ENCODE data around the gene METTL9. TPM values are rescaled to one million over a fixed set of nuclear protein-coding genes. Genes with fewer than 3 reads are reported as not detected.
"Not testable (repeated sequence)": the region's sequence is repeated elsewhere in the genome, so short reads cannot be mapped to it uniquely, and the experiment has no call there.

METTL9 gene
- total and polyA plus RNA-seq, 4 donors, result 50.0 to 98.2 (median 61.3) TPM

GRCh38 chr16:21684199-21684598 lies 84.8 kb downstream of the METTL9 start:
- Histone ChIP-seq H3K9me3 (ENCODE audit: control insufficient read depth, low read length) (peaks cover 6% of the 10 kb centered on the region), H3K4me3 (ENCODE audit: low read length in 2 of 2) (no peak overlapping the region), H3K27ac (ENCODE audit: low read depth in 1 of 2, low read length in 2 of 2) (no peak overlapping the region), H3K27me3 (ENCODE audit: control insufficient read depth in 1 of 2, insufficient read depth in 2 of 2, low read length in 1 of 2) (no peaks in the 10 kb centered on the region), H3K4me1 (ENCODE audit: control insufficient read depth in 1 of 2, insufficient read depth in 2 of 2, low read length in 2 of 2) (no peaks in the 10 kb centered on the region), H3K36me3 (ENCODE audit: control insufficient read depth in 1 of 2, insufficient read depth in 2 of 2, low read length in 1 of 2) (no peaks in the 10 kb centered on the region)
- intact Hi-C loops (cut with DNase I), result no loop called here
- ATAC-seq (ENCODE audit: low FRiP score), result no peak
- no peak for DNase-seq
- WGBS, 2 donors, result 24 to 27% methylated on average over 6 of the region's 6 CpGs

- Histone ChIP-seq H3K9me3 (ENCODE audit: control insufficient read depth, low read length) (peaks cover 5% of the 10 kb centered on the region), H3K4me3 (ENCODE audit: low read length in 2 of 2) (no peak overlapping the region), H3K36me3 (ENCODE audit: control insufficient read depth in 1 of 2, insufficient read depth in 2 of 2, low read length in 1 of 2) (no peaks in the 10 kb centered on the region), H3K27me3 (ENCODE audit: control insufficient read depth in 1 of 2, insufficient read depth in 2 of 2, low read length in 1 of 2) (no peaks in the 10 kb centered on the region), H3K27ac (ENCODE audit: low read depth in 1 of 2, low read length in 2 of 2) (no peak overlapping the region), H3K4me1 (ENCODE audit: control insufficient read depth in 1 of 2, insufficient read depth in 2 of 2, low read length in 2 of 2) (no peaks in the 10 kb centered on the region)
- intact Hi-C loops (cut with DNase I), result no loop called here
- WGBS, 2 donors, result 41 to 42% methylated on average over 14 of the region's 14 CpGs
- DNase-seq, result no peak
- ATAC-seq (ENCODE audit: low FRiP score), result no peak
Measured at GRCh38 chr16:21685034-21685455, 85.7 kb downstream of the METTL9 start.

- Histone ChIP-seq H3K4me1 (ENCODE audit: control insufficient read depth in 1 of 2, insufficient read depth in 2 of 2, low read length in 2 of 2) (no peaks in the 10 kb centered on the region), H3K27ac (ENCODE audit: low read depth in 1 of 2, low read length in 2 of 2) (no peak overlapping the region), H3K4me3 (ENCODE audit: low read length in 2 of 2) (no peak overlapping the region), H3K9me3 (ENCODE audit: control insufficient read depth, low read length) (peaks cover 4% of the 10 kb centered on the region), H3K36me3 (ENCODE audit: control insufficient read depth in 1 of 2, insufficient read depth in 2 of 2, low read length in 1 of 2) (no peaks in the 10 kb centered on the region), H3K27me3 (ENCODE audit: control insufficient read depth in 1 of 2, insufficient read depth in 2 of 2, low read length in 1 of 2) (no peaks in the 10 kb centered on the region)
- ATAC-seq (ENCODE audit: low FRiP score) (no peak), DNase-seq (no peak)
- intact Hi-C loops (cut with DNase I), result no loop called here
- WGBS, 2 donors, result 71 to 76% methylated on average over 4 of the region's 4 CpGs
Measured at GRCh38 chr16:21689107-21689506, 89.7 kb downstream of the METTL9 start.

GRCh38 chr16:21690967-21691366 lies 91.6 kb downstream of the METTL9 start:
- H3K4me3 ChIP-seq (ENCODE audit: low read length in 2 of 2); H3K36me3 ChIP-seq (ENCODE audit: control insufficient read depth in 1 of 2, insufficient read depth in 2 of 2, low read length in 1 of 2); H3K4me1 ChIP-seq (ENCODE audit: control insufficient read depth in 1 of 2, insufficient read depth in 2 of 2, low read length in 2 of 2); ATAC-seq (ENCODE audit: low FRiP score); H3K27me3 ChIP-seq (ENCODE audit: control insufficient read depth in 1 of 2, insufficient read depth in 2 of 2, low read length in 1 of 2); intact Hi-C loops (cut with DNase I); DNase-seq; H3K9me3 ChIP-seq (ENCODE audit: control insufficient read depth, low read length); H3K27ac ChIP-seq (ENCODE audit: low read depth in 1 of 2, low read length in 2 of 2): not testable (repeated sequence)
- 75 to 82% methylated on average over 4 of the region's 4 CpGs for WGBS, 2 donors

GRCh38 chr16:21694609-21695008 lies 95.2 kb downstream of the METTL9 start:
- ATAC-seq (ENCODE audit: low FRiP score), result no peak
- no peak overlapping the region for H3K4me3 ChIP-seq (ENCODE audit: low read length in 2 of 2)
- WGBS, 2 donors, result 77 to 79% methylated on average over 4 of the region's 4 CpGs

GRCh38 chr16:21697032-21697431 lies 97.7 kb downstream of the METTL9 start:
- no peaks in the 10 kb centered on the region for H3K4me1 ChIP-seq (ENCODE audit: control insufficient read depth in 1 of 2, insufficient read depth in 2 of 2, low read length in 2 of 2)
- no peak for ATAC-seq (ENCODE audit: low FRiP score)
- intact Hi-C loops (cut with DNase I), result no loop called here

More at GRCh38 chr16:21694609-21695008, 95.2 kb downstream of the METTL9 start:
- Histone ChIP-seq H3K36me3 (ENCODE audit: control insufficient read depth in 1 of 2, insufficient read depth in 2 of 2, low read length in 1 of 2) (no peaks in the 10 kb centered on the region), H3K4me1 (ENCODE audit: control insufficient read depth in 1 of 2, insufficient read depth in 2 of 2, low read length in 2 of 2) (no peaks in the 10 kb centered on the region), H3K27me3 (ENCODE audit: control insufficient read depth in 1 of 2, insufficient read depth in 2 of 2, low read length in 1 of 2) (no peaks in the 10 kb centered on the region), H3K9me3 (ENCODE audit: control insufficient read depth, low read length) (no peaks in the 10 kb centered on the region), H3K27ac (ENCODE audit: low read depth in 1 of 2, low read length in 2 of 2) (no peak overlapping the region)
- intact Hi-C loops (cut with DNase I), result no loop called here
- no peak for DNase-seq

GRCh38 chr16:21698169-21699032 lies 99.0 kb downstream of the METTL9 start:
- Histone ChIP-seq H3K4me1 (ENCODE audit: control insufficient read depth in 1 of 2, insufficient read depth in 2 of 2, low read length in 2 of 2) (no peaks in the 10 kb centered on the region), H3K27ac (ENCODE audit: low read depth in 1 of 2, low read length in 2 of 2) (no peak overlapping the region), H3K27me3 (ENCODE audit: control insufficient read depth in 1 of 2, insufficient read depth in 2 of 2, low read length in 1 of 2) (no peaks in the 10 kb centered on the region), H3K9me3 (ENCODE audit: control insufficient read depth, low read length) (no peaks in the 10 kb centered on the region), H3K4me3 (ENCODE audit: low read length in 2 of 2) (no peak overlapping the region), H3K36me3 (ENCODE audit: control insufficient read depth in 1 of 2, insufficient read depth in 2 of 2, low read length in 1 of 2) (no peaks in the 10 kb centered on the region)
- no peak for ATAC-seq (ENCODE audit: low FRiP score)
- intact Hi-C loops (cut with DNase I), result no loop called here
- no peak for DNase-seq
- 70 to 72% methylated on average over 9 of the region's 9 CpGs for WGBS, 2 donors

More at GRCh38 chr16:21697032-21697431, 97.7 kb downstream of the METTL9 start:
- Histone ChIP-seq H3K36me3 (ENCODE audit: control insufficient read depth in 1 of 2, insufficient read depth in 2 of 2, low read length in 1 of 2) (no peaks in the 10 kb centered on the region), H3K27me3 (ENCODE audit: control insufficient read depth in 1 of 2, insufficient read depth in 2 of 2, low read length in 1 of 2) (no peaks in the 10 kb centered on the region), H3K27ac (ENCODE audit: low read depth in 1 of 2, low read length in 2 of 2) (no peak overlapping the region), H3K9me3 (ENCODE audit: control insufficient read depth, low read length) (no peaks in the 10 kb centered on the region), H3K4me3 (ENCODE audit: low read length in 2 of 2) (no peak overlapping the region)
- 91 to 92% methylated on average over 5 of the region's 5 CpGs for WGBS, 2 donors
- DNase-seq, result no peak

DNA sequence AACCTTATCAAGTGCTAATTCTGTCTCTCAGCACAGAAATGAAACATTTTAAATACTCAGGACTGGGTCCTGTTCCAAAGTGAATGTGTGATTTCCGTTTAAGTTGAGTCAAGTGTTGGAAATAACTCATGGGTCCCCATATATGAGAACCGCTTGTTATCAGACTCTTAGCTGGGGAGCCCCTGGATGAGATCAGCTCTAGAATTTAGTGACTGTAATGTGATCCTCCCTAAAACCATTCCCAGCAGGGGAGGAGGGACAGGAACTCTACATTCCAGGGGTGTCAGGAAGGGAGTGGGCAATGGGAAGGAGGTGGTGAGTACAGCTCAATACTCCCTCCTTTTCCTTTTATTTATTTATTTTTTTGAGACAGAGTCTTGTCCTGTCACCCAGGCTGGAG lies 101.9 kb downstream of the METTL9 start:
- Histone ChIP-seq H3K9me3 (ENCODE audit: control insufficient read depth, low read length) (no peaks in the 10 kb centered on the region), H3K27ac (ENCODE audit: low read depth in 1 of 2, low read length in 2 of 2) (no peak overlapping the region), H3K36me3 (ENCODE audit: control insufficient read depth in 1 of 2, insufficient read depth in 2 of 2, low read length in 1 of 2) (no peaks in the 10 kb centered on the region), H3K27me3 (ENCODE audit: control insufficient read depth in 1 of 2, insufficient read depth in 2 of 2, low read length in 1 of 2) (no peaks in the 10 kb centered on the region), H3K4me3 (ENCODE audit: low read length in 2 of 2) (no peak overlapping the region), H3K4me1 (ENCODE audit: control insufficient read depth in 1 of 2, insufficient read depth in 2 of 2, low read length in 2 of 2) (no peaks in the 10 kb centered on the region)
- intact Hi-C loops (cut with DNase I), result loop anchor here (5.0 to 10.0 kb wide), 2 partner anchors 46 to 114 kb away; partner anchors contain the start of gene IGSF6 (in 1 of the 2)
- DNase-seq (no peak), ATAC-seq (ENCODE audit: low FRiP score) (no peak)
- 11 to 13% methylated on average over 2 of the region's 2 CpGs for WGBS, 2 donors

DNA sequence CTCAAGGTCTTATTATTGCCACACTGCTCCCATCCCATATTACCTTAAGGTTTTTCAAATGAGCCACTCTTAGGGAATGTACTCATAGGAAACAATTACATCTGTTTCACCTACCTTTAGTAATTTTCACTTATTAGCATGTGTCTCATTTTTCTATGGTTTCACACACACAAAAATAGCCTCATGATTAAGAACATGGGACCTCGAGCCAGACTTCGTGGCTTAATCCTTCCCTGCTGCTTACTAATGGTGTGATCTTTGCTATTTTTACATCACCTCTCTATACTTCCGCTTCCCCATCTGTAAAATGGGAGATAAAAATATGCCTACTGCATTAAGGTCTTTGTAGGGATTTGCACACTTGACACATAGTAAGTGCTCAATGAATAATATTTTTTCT lies 102.9 kb downstream of the METTL9 start:
- no peaks in the 10 kb centered on the region for H3K9me3 ChIP-seq (ENCODE audit: control insufficient read depth, low read length)
- H3K36me3 ChIP-seq (ENCODE audit: control insufficient read depth in 1 of 2, insufficient read depth in 2 of 2, low read length in 1 of 2), result no peaks in the 10 kb centered on the region
- intact Hi-C loops (cut with DNase I), result loop anchor here (5.0 to 10.0 kb wide), 2 partner anchors 47 to 115 kb away; partner anchors contain the start of gene IGSF6 (in 1 of the 2)
- no peaks in the 10 kb centered on the region for H3K27me3 ChIP-seq (ENCODE audit: control insufficient read depth in 1 of 2, insufficient read depth in 2 of 2, low read length in 1 of 2)
- ATAC-seq (ENCODE audit: low FRiP score), result no peak
- H3K27ac ChIP-seq (ENCODE audit: low read depth in 1 of 2, low read length in 2 of 2), result no peak overlapping the region
- H3K4me1 ChIP-seq (ENCODE audit: control insufficient read depth in 1 of 2, insufficient read depth in 2 of 2, low read length in 2 of 2), result no peaks in the 10 kb centered on the region
- no peak overlapping the region for H3K4me3 ChIP-seq (ENCODE audit: low read length in 2 of 2)
- WGBS, 2 donors, result 69 to 76% methylated on average over 3 of the region's 3 CpGs
- DNase-seq, result no peak
